Measurements from ENCODE around the gene ATP8A2.
"Not testable (repeated sequence)": the region's sequence is repeated elsewhere in the genome, so short reads cannot be mapped to it uniquely, and the experiment has no call there.

The ATP8A2 gene

GRCh38 chr13:25351404-25351803 lies 20.4 kb upstream of the ATP8A2 start:
- H3K4me3 ChIP-seq (ENCODE audit: low read depth, low read length): no peak overlapping the region
- no peak for DNase-seq (ENCODE audit: low read depth)
- TF ChIP-seq CTCF (conservative IDR thresholded peaks at IDR 0.05; ENCODE audit: low read depth, low read length): no peak

GRCh38 chr13:25352230-25352629 lies 19.5 kb upstream of the ATP8A2 start:
- DNase-seq (ENCODE audit: low read depth): no peak
- TF ChIP-seq CTCF (conservative IDR thresholded peaks at IDR 0.05; ENCODE audit: low read depth, low read length): no peak
- H3K4me3 ChIP-seq (ENCODE audit: low read depth, low read length): no peak overlapping the region

GRCh38 chr13:25352806-25353205 lies 19.0 kb upstream of the ATP8A2 start:
- no peak for TF ChIP-seq CTCF (conservative IDR thresholded peaks at IDR 0.05; ENCODE audit: low read depth, low read length)
- DNase-seq (ENCODE audit: low read depth): no peak

DNA sequence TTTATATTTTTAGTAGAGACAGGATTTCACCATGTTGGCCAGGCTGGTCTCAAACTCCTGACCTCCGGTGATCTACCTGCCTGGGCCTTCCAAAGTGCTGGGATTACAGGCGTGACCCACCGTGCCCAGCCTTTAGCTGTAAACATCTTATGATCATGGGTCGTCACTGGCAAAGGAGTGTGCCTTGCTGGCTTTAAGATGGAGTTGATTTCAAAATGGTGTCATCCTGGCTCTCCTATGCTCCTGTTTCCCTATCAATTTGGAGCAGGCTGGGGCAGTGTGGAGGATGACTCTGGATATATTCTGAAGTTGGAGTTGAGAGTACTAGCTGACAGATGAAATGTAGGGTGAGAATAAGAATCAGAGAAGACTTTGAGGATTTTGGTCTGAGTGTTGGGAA lies 18.4 kb upstream of the ATP8A2 start:
- no peak for TF ChIP-seq CTCF (conservative IDR thresholded peaks at IDR 0.05; ENCODE audit: low read depth, low read length)
- H3K4me3 ChIP-seq (ENCODE audit: low read depth, low read length): no peak overlapping the region
- DNase-seq (ENCODE audit: low read depth): no peak

More at GRCh38 chr13:25352806-25353205, 19.0 kb upstream of the ATP8A2 start:
- H3K4me3 ChIP-seq (ENCODE audit: low read depth, low read length): no peak overlapping the region

DNA sequence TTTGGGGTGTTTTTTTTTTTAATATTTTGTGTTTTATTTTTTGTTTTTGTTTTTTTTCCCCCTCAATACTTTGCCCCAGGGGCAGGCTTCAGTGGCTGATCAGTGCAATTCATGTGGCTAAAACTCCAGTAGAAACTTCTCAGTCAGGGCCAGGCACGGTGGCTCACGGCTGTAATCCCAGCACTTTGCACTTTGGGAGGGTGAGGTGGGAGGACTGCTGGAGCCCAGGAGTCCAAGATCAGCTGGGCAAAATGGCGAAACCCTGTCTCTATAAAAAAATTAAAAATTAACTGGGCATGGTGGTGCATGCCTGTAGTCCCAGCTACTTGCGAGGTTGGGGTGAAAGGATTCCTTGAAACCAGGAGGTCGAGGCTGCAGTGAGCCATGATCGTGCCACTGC lies 17.4 kb upstream of the ATP8A2 start:
- no peak for TF ChIP-seq CTCF (conservative IDR thresholded peaks at IDR 0.05; ENCODE audit: low read depth, low read length)
- no peak overlapping the region for H3K4me3 ChIP-seq (ENCODE audit: low read depth, low read length)
- DNase-seq (ENCODE audit: low read depth): no peak

- not testable (repeated sequence) for DNase-seq (ENCODE audit: low read depth); H3K4me3 ChIP-seq (ENCODE audit: low read depth, low read length)
Observed at GRCh38 chr13:25360443-25360842, 11.3 kb upstream of the ATP8A2 start.

DNA sequence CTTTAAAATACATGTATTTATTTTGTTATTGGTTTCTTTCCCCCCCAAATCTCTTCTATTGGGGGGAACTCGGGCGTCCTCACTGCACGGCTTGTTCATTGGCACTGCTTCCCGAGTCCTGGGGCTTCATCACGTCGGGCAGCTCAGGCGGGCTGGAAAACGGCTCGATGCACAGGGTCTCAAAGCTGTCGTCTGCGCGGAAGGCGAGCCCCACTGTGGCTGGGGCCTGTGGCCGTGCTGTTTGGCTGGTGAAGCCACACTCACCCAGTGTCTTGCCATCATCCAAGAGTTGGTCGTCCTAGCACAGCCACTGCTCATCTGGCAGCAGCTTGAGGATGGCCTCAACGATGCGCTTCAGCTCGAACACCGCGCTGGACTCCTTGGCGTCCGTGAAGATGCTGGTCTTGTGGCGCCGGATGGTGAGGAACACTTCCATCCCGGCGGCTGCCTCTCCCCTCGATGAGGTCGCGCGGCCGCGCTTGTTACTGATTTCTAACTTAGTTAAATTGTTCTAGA lies 6.0 kb upstream of the ATP8A2 start:
- DNase-seq (ENCODE audit: low read depth): no peak
- TF ChIP-seq CTCF (conservative IDR thresholded peaks at IDR 0.05; ENCODE audit: low read depth, low read length): no peak
- H3K4me3 ChIP-seq (ENCODE audit: low read depth, low read length): no peak overlapping the region

Measured in choroid plexus epithelial cell (primary cell).